ENCODE results near the gene NEK11.

DNA sequence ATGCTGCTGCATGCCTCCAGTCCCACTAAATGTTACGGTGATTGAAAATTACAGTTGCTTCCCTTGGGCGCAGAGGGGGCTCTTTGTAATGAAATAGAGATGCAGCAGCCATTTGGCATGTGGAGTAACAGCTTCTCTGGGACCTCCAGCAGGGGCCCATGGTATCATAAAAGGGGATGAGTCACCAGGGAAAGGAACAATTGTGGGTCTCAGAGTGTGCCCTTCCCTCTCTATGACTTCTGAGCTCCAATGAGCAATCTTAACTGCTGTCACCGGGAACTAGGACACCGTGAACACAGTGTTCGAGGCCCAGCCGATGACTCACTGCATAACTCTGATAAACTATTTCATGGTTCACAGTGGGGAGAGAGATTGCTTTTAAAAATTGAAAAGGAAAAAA is 190.1 kb downstream of the NEK11 start:
- TF ChIP-seq, protein P1, sequence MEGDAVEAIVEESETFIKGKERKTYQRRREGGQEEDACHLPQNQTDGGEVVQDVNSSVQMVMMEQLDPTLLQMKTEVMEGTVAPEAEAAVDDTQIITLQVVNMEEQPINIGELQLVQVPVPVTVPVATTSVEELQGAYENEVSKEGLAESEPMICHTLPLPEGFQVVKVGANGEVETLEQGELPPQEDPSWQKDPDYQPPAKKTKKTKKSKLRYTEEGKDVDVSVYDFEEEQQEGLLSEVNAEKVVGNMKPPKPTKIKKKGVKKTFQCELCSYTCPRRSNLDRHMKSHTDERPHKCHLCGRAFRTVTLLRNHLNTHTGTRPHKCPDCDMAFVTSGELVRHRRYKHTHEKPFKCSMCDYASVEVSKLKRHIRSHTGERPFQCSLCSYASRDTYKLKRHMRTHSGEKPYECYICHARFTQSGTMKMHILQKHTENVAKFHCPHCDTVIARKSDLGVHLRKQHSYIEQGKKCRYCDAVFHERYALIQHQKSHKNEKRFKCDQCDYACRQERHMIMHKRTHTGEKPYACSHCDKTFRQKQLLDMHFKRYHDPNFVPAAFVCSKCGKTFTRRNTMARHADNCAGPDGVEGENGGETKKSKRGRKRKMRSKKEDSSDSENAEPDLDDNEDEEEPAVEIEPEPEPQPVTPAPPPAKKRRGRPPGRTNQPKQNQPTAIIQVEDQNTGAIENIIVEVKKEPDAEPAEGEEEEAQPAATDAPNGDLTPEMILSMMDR (IDR thresholded peaks at IDR 0.05; ENCODE audit: insufficient read depth, low read depth, low read length): no peak
- TF ChIP-seq EZH2 (IDR thresholded peaks at IDR 0.05; ENCODE audit: insufficient read depth, low read length): no peak
